GM23248 (cell line): ENCODE data around the gene FGFR4. TPM values are rescaled to one million over a fixed set of nuclear protein-coding genes. Genes with fewer than 3 reads are reported as not detected.

Experiments used
- DNase-seq: peaks from one replicate; pipeline ENCODE4 v3.0.0-alpha.2; 2015
- H2AFZ ChIP-seq: fragments of 200-600 bp; sonication (generic); 2 replicates; pipeline ENCODE4 v1.6.1; 2016; ENCODE audit warnings: antibody characterized with exemption
- H3F3A ChIP-seq: fragments of 200-600 bp; sonication (generic); 2 replicates; pipeline ENCODE4 v1.6.1; 2016; ENCODE audit warnings: mild to moderate bottlenecking, antibody characterized with exemption, mixed run types; ENCODE audit not compliant: insufficient read depth
- H3K27ac ChIP-seq: fragments of 200-600 bp; sonication (generic); 2 replicates; pipeline ENCODE4 v1.5.1; 2016; ENCODE audit warnings: mild to moderate bottlenecking
- H3K27me3 ChIP-seq: fragments of 200-600 bp; sonication (generic); replicated peaks from 2 replicates; pipeline ENCODE4 v1.6.1; 2016; ENCODE audit warnings: mild to moderate bottlenecking; ENCODE audit not compliant: insufficient read depth
- H3K36me3 ChIP-seq: fragments of 200-600 bp; sonication (generic); 2 replicates; pipeline ENCODE4 v1.6.1; 2016; ENCODE audit warnings: low read depth, mild to moderate bottlenecking
- H3K4me1 ChIP-seq: fragments of 200-600 bp; sonication (generic); 2 replicates; pipeline ENCODE4 v1.6.1; 2016; ENCODE audit warnings: mild to moderate bottlenecking; ENCODE audit not compliant: insufficient read depth
- H3K4me2 ChIP-seq: fragments of 200-600 bp; sonication (generic); one replicate; pipeline ENCODE4 v1.6.1; 2016; ENCODE audit warnings: mild to moderate bottlenecking; ENCODE audit not compliant: unreplicated experiment
- H3K4me3 ChIP-seq: fragments of 200-600 bp; sonication (generic); 2 replicates; pipeline ENCODE4 v1.5.1; 2016; ENCODE audit warnings: mild to moderate bottlenecking
- H3K79me2 ChIP-seq: fragments of 200-600 bp; sonication (generic); 2 replicates; pipeline ENCODE4 v1.6.1; 2016; ENCODE audit warnings: mild to moderate bottlenecking; ENCODE audit not compliant: insufficient read depth
- H3K9ac ChIP-seq: fragments of 200-600 bp; sonication (generic); 2 replicates; pipeline ENCODE4 v1.6.1; 2016; ENCODE audit warnings: mild to moderate bottlenecking
- H3K9me2 ChIP-seq: fragments of 200-600 bp; sonication (generic); 2 replicates; pipeline ENCODE4 v1.6.1; 2016; ENCODE audit warnings: mixed run types, mild to moderate bottlenecking, moderate library complexity; ENCODE audit not compliant: insufficient read depth
- H3K9me3 ChIP-seq: fragments of 200-600 bp; sonication (generic); one replicate; pipeline ENCODE4 v1.6.1; 2017; ENCODE audit warnings: low read depth
- H4K20me1 ChIP-seq: fragments of 200-600 bp; sonication (generic); 2 replicates; pipeline ENCODE4 v1.6.0; 2016; ENCODE audit not compliant: insufficient read depth
- EZH2 ChIP-seq: fragments of 200-600 bp; sonication (generic); IDR thresholded peaks from 2 replicates; pipeline ENCODE4 v1.6.1; 2018; ENCODE audit warnings: antibody characterized with exemption, mild to moderate bottlenecking; ENCODE audit not compliant: insufficient read depth, poor library complexity, severe bottlenecking
- EZH2phosphoT487 ChIP-seq: fragments of 200-600 bp; sonication (generic); IDR thresholded peaks from 2 replicates; pipeline ENCODE4 v1.6.1; 2018; ENCODE audit warnings: antibody characterized with exemption, moderate library complexity, mild to moderate bottlenecking, low read depth; ENCODE audit not compliant: insufficient read depth
- WGBS, 2 experiments: methylation state at CpG; one replicate each; pipeline ENCODE4 v1.1.6; 2015 to 2017; ENCODE audit warnings: low lambda C conversion rate in 2 of 2, low coverage in 1 of 2; ENCODE audit errors: missing lambda C conversion rate in 2 of 2; 5-methylcytosine and 5-hydroxymethylcytosine counted together
- in situ Hi-C: fragments of 300-500 bp; cut with MboI; formaldehyde crosslinking; loops from 2 replicates; pipeline ENCODE4 v1.15.0; 2020
- polyA plus RNA-seq: library from polyadenylated mRNA; unstranded; fragments of >200 nt; fragmentation: Nextera tagmentation; extraction: Ambion mirVana; gene quantifications from 2 replicates; pipeline ENCODE4 v1.2.1, GENCODE V29; 2016
- total RNA-seq: library from RNA; depleted of rRNA; stranded (reverse); fragments of >200 nt; shearing (Covaris generic); gene quantifications from 2 replicates; pipeline ENCODE4 v1.2.3, GENCODE V29; 2014

The FGFR4 gene
- total and polyA plus RNA-seq, 2 experiments from 2014 or later: 0.10 TPM; not detected in 1

DNA sequence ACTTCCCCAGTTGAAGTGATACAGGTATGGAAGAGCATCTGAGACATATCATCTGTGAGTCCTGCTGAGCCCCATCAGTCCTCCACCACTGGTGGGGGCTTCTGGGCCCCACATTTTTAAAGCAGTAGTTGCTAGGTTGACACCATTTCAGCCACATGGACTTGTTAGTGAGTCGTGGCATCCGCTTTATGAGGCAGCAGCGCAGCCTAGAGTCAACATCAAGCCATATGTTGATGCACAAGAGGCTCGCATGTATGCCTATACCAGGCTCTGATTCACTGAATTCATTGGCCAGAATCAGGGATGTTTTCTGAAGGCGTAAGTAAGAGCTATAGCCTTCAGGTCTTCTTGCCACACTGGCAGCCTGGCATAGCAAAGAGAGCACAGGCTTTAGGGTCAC is 37.4 kb upstream of the FGFR4 start:
- H3K9me3 ChIP-seq: no peaks in the 10 kb centered on the region
- H3K9ac ChIP-seq: no peak overlapping the region
- H3K4me2 ChIP-seq: no peak overlapping the region
- H3K9me2 ChIP-seq: no peaks in the 10 kb centered on the region
- no peak for DNase-seq
- H3K79me2 ChIP-seq: no peaks in the 10 kb centered on the region
- peaks cover 22% of the 10 kb centered on the region for H3K36me3 ChIP-seq
- no peaks in the 10 kb centered on the region for H4K20me1 ChIP-seq
- in situ Hi-C loops: no loop called here
- H3F3A ChIP-seq: no peaks in the 10 kb centered on the region
- 94 to 95% methylated on average over 5 of the region's 5 CpGs for WGBS, 2 experiments
- no peak overlapping the region for H3K4me3 ChIP-seq
- H3K4me1 ChIP-seq: no peaks in the 10 kb centered on the region
- no peak overlapping the region for H3K27ac ChIP-seq
- H2AFZ ChIP-seq: no peak overlapping the region
- H3K27me3 ChIP-seq: no peaks in the 10 kb centered on the region
- TF ChIP-seq EZH2phosphoT487 (no peak), EZH2 (no peak)

GRCh38 chr5:177064500-177065277 is 22.0 kb upstream of the FGFR4 start:
- no peak overlapping the region for H3K4me3 ChIP-seq
- H3K9me3 ChIP-seq: no peaks in the 10 kb centered on the region
- no peaks in the 10 kb centered on the region for H3K4me1 ChIP-seq
- H3K9ac ChIP-seq: no peak overlapping the region
- H3F3A ChIP-seq: no peaks in the 10 kb centered on the region
- H3K4me2 ChIP-seq: no peak overlapping the region
- in situ Hi-C loops: no loop called here
- no peaks in the 10 kb centered on the region for H3K79me2 ChIP-seq
- DNase-seq: no peak
- H4K20me1 ChIP-seq: no peaks in the 10 kb centered on the region
- 92% methylated on average over 12 of the region's 12 CpGs for WGBS, 2 experiments
- no peak for TF ChIP-seq EZH2phosphoT487
- H2AFZ ChIP-seq: no peak overlapping the region
- no peak overlapping the region for H3K27ac ChIP-seq
- no peaks in the 10 kb centered on the region for H3K9me2 ChIP-seq
- no peaks in the 10 kb centered on the region for H3K36me3 ChIP-seq
- H3K27me3 ChIP-seq: no peaks in the 10 kb centered on the region

DNA sequence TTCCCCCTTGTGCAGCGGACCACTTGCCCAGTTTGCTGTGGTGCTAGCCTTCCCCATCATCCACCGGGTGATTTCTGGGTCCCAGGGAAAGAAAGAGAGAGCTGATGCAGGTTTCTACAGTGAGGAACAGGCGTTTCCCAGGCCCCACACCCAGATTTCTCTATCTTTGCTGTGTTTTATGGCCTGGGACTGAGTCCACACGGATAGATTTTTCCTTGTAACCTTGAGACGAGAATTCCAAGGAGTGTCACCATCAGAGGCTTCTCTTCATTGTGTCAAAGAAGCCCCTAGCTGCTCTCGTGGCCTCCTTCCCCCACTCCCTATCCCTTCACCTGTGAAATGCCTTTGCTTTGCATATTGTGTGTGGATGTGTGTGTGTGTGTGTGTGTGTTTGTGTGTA is 21.2 kb upstream of the FGFR4 start:
- WGBS, 2 experiments: 66 to 74% methylated on average over 6 of the region's 6 CpGs
- in situ Hi-C loops: no loop called here
- no peaks in the 10 kb centered on the region for H3K36me3 ChIP-seq
- H3K4me2 ChIP-seq: no peak overlapping the region
- no peaks in the 10 kb centered on the region for H3K79me2 ChIP-seq
- H2AFZ ChIP-seq: no peak overlapping the region
- no peak overlapping the region for H3K27ac ChIP-seq
- TF ChIP-seq EZH2 (no peak), EZH2phosphoT487 (no peak)
- no peak overlapping the region for H3K9ac ChIP-seq
- H3K27me3 ChIP-seq: no peaks in the 10 kb centered on the region
- no peaks in the 10 kb centered on the region for H3F3A ChIP-seq
- no peak overlapping the region for H3K4me3 ChIP-seq
- no peaks in the 10 kb centered on the region for H3K9me2 ChIP-seq
- DNase-seq: no peak
- no peaks in the 10 kb centered on the region for H3K9me3 ChIP-seq
- H4K20me1 ChIP-seq: no peaks in the 10 kb centered on the region
- no peaks in the 10 kb centered on the region for H3K4me1 ChIP-seq

GRCh38 chr5:177066224-177066623 is 20.5 kb upstream of the FGFR4 start:
- no peaks in the 10 kb centered on the region for H3K36me3 ChIP-seq
- H3K4me3 ChIP-seq: no peak overlapping the region
- H3K4me2 ChIP-seq: no peak overlapping the region
- H3F3A ChIP-seq: peaks cover 7% of the 10 kb centered on the region
- 97 to 100% methylated on average over 2 of the region's 2 CpGs for WGBS, 2 experiments
- TF ChIP-seq EZH2: no peak
- peak; percentile 30 for DNase-seq
- no peaks in the 10 kb centered on the region for H4K20me1 ChIP-seq
- no peak overlapping the region for H2AFZ ChIP-seq
- no peaks in the 10 kb centered on the region; the same call in 1 of the 2 replicates for H3K4me1 ChIP-seq
- H3K9me2 ChIP-seq: no peaks in the 10 kb centered on the region
- H3K9ac ChIP-seq: no peak overlapping the region
- in situ Hi-C loops: no loop called here
- H3K9me3 ChIP-seq: no peaks in the 10 kb centered on the region
- H3K27me3 ChIP-seq: no peaks in the 10 kb centered on the region
- no peaks in the 10 kb centered on the region for H3K79me2 ChIP-seq
- H3K27ac ChIP-seq: no peak overlapping the region
